ENCODE measurements around the gene FYN. TPM values are rescaled to one million over a fixed set of nuclear protein-coding genes. Genes with fewer than 3 reads are reported as not detected.

The FYN gene
- 100 to 1,000 TPM in 1 of 4 donors, 10 to 100 TPM in 3; 16.3 to 288 (median 52.2) TPM for total RNA-seq

DNA sequence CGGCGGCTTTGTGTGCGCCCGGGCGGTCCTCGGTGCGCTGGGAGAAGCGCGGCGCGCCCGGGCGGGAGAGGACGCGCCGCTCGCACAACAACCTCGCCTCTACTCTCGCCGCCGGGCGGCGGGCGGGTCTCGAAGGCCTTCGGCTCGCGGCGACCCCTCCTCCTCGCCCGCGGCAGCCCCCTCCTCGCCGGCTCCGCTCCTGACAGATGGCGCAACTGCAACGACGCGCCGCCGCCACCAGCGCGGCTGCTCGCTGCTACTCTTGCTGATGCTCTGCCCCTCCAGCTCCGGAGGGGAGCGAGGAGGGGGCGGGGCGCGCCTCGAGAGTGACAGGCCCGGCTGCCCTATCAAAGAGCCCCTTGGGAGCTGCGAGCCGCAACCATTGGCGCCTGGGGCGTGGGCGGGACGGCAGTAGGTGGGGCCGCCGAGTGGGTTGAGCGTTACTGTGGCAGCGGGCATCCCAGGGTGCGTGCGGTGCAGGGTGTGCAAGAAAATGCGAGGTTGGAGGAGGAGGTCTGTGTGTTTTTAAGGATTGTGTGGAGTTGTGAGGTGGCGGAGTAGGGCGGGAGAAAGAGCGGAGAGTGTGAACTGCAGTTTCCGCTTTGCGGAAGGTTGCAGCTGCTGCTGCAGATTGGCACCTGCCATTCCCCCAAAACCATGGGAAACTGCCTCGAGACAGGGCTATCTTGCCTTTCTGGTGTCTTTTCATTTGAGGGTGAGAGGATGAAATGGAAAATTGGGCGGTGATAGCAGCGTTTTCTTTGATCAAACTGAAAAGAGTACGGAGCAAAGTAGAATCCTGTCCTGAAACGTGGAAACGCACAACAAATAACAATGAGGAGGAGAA, at the start of gene FYN:
Gene FYN (minus strand): TSS at position 275 of the 847 bp plus-strand sequence. CDS start 153,401 bp downstream, outside the sequence.
- TF ChIP-seq, protein P1, sequence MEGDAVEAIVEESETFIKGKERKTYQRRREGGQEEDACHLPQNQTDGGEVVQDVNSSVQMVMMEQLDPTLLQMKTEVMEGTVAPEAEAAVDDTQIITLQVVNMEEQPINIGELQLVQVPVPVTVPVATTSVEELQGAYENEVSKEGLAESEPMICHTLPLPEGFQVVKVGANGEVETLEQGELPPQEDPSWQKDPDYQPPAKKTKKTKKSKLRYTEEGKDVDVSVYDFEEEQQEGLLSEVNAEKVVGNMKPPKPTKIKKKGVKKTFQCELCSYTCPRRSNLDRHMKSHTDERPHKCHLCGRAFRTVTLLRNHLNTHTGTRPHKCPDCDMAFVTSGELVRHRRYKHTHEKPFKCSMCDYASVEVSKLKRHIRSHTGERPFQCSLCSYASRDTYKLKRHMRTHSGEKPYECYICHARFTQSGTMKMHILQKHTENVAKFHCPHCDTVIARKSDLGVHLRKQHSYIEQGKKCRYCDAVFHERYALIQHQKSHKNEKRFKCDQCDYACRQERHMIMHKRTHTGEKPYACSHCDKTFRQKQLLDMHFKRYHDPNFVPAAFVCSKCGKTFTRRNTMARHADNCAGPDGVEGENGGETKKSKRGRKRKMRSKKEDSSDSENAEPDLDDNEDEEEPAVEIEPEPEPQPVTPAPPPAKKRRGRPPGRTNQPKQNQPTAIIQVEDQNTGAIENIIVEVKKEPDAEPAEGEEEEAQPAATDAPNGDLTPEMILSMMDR (IDR thresholded peaks at IDR 0.05) = peak; percentile 31 to 74 (median 40)
- TF ChIP-seq EP300 (IDR thresholded peaks at IDR 0.05; ENCODE audit: low read depth) = no peak
- peak; percentile 91 to 99 (median 93) for TF ChIP-seq POLR2AphosphoS5 (IDR thresholded peaks at IDR 0.05)
- TF ChIP-seq POLR2A (IDR thresholded peaks at IDR 0.05) = peak; percentile 68
- Histone ChIP-seq H3K36me3 (no peaks in the 10 kb centered on the region), H3K27ac (peak within 1 kb of the TSS; percentile 86 to 90 (median 88)), H3K27me3 (peaks cover 52% of the 10 kb centered on the region), H3K9me3 (no peaks in the 10 kb centered on the region), H3K4me1 (peaks cover 0 to 20% (median 13%) of the 10 kb centered on the region in 4 donors), H3K4me3 (peak within 1 kb of the TSS; percentile 68 to 82 (median 72))
- in situ Hi-C loops (cut with MboI; ENCODE audit: low pct_ligation_motif_present in 1 of 4, low pct_unique_long_range_greater_than_20kb in 1 of 4, low sequenced_read_pairs in 3 of 4) = no loop called here
- WGBS, 2 donors (ENCODE audit: low coverage in 1 of 2) = 0 to 1% methylated on average over 14 to 39 of the region's 75 CpGs
- DNase-seq = peak; percentile 96
- intact Hi-C loops (cut with DNase I; ENCODE audit: low total_unique reads) = loop anchor here (5.0 kb wide), 1 partner anchor 161 kb away; no protein-coding TSS in a partner anchor

- Histone ChIP-seq H3K4me1 (no peaks in the 10 kb centered on the region), H3K9me3 (no peaks in the 10 kb centered on the region), H3K36me3 (no peaks in the 10 kb centered on the region), H3K27me3 (no peaks in the 10 kb centered on the region), H3K4me3 (no peak overlapping the region), H3K27ac (no peak overlapping the region)
- intact Hi-C loops (cut with DNase I; ENCODE audit: low total_unique reads) = no loop called here
- no peak for DNase-seq
- TF ChIP-seq, protein P1 (IDR thresholded peaks at IDR 0.05) = no peak
- TF ChIP-seq POLR2AphosphoS5 (IDR thresholded peaks at IDR 0.05) (no peak), EP300 (IDR thresholded peaks at IDR 0.05; ENCODE audit: low read depth) (no peak), POLR2A (IDR thresholded peaks at IDR 0.05) (no peak)
- in situ Hi-C loops (cut with MboI; ENCODE audit: low pct_ligation_motif_present in 1 of 4, low pct_unique_long_range_greater_than_20kb in 1 of 4, low sequenced_read_pairs in 3 of 4) = no loop called here
Observed at GRCh38 chr6:111922454-111923297, 49.4 kb upstream of the FYN start.

DNA sequence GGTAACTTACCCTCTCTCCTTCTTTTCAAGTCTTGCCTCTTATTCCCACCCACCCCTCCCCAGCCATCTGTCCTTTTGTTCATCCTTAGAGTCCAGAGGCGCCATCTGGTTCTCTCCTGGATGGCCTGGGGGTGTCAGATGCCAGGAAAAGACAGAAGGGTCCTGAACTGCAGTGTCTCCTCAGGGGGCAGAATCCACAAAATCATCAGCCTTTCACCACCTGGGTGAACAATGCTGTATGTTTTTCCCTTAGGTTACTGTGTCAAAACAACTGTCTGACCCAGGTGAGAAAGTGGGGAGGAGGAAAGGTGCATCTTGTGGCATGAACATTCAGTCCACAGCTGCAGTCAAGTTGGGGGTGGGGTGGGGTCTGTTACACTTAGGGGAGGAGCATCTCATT, 47.9 kb upstream of the FYN start:
- no peak overlapping the region for H3K4me3 ChIP-seq
- TF ChIP-seq POLR2AphosphoS5 (IDR thresholded peaks at IDR 0.05) = no peak
- no peak for TF ChIP-seq EP300 (IDR thresholded peaks at IDR 0.05; ENCODE audit: low read depth)
- TF ChIP-seq, protein P1 (IDR thresholded peaks at IDR 0.05) = no peak
- no peak for TF ChIP-seq POLR2A (IDR thresholded peaks at IDR 0.05)
- H3K4me1 ChIP-seq = no peaks in the 10 kb centered on the region
- no peaks in the 10 kb centered on the region for H3K9me3 ChIP-seq
- intact Hi-C loops (cut with DNase I; ENCODE audit: low total_unique reads) (no loop called here), in situ Hi-C loops (cut with MboI; ENCODE audit: low pct_ligation_motif_present in 1 of 4, low pct_unique_long_range_greater_than_20kb in 1 of 4, low sequenced_read_pairs in 3 of 4) (no loop called here)
- H3K27ac ChIP-seq = no peak overlapping the region
- H3K27me3 ChIP-seq = no peaks in the 10 kb centered on the region
- 78% methylated on average over 1 of the region's 1 CpG; no CpG with 5 or more reads in 1 of the 2 donors for WGBS, 2 donors (ENCODE audit: low coverage in 1 of 2)
- no peak for DNase-seq
- no peaks in the 10 kb centered on the region for H3K36me3 ChIP-seq

GRCh38 chr6:111920578-111920977, 47.3 kb upstream of the FYN start:
- H3K4me3 ChIP-seq = no peak overlapping the region
- no peaks in the 10 kb centered on the region for H3K4me1 ChIP-seq
- H3K9me3 ChIP-seq = no peaks in the 10 kb centered on the region
- H3K27ac ChIP-seq = no peak overlapping the region
- intact Hi-C loops (cut with DNase I; ENCODE audit: low total_unique reads) = no loop called here
- no peak for TF ChIP-seq POLR2A (IDR thresholded peaks at IDR 0.05)
- no peak for TF ChIP-seq POLR2AphosphoS5 (IDR thresholded peaks at IDR 0.05)
- TF ChIP-seq, protein P1 (IDR thresholded peaks at IDR 0.05) = no peak
- no peak for TF ChIP-seq EP300 (IDR thresholded peaks at IDR 0.05; ENCODE audit: low read depth)
- in situ Hi-C loops (cut with MboI; ENCODE audit: low pct_ligation_motif_present in 1 of 4, low pct_unique_long_range_greater_than_20kb in 1 of 4, low sequenced_read_pairs in 3 of 4) = no loop called here
- 91 to 94% methylated on average over 4 to 7 of the region's 7 CpGs for WGBS, 2 donors (ENCODE audit: low coverage in 1 of 2)
- no peaks in the 10 kb centered on the region for H3K27me3 ChIP-seq
- DNase-seq = no peak
- no peaks in the 10 kb centered on the region for H3K36me3 ChIP-seq

All from transverse colon (tissue), 4 donors.